Measurements from ENCODE around the gene PTP4A2. TPM values are rescaled to one million over a fixed set of nuclear protein-coding genes. Genes with fewer than 3 reads are reported as not detected.

The PTP4A2 gene
- total and polyA plus RNA-seq, 2 of the 8 experiments (the other 6 are each of a cell fraction or from before 2014, with no cell fraction given) = 87.4 to 214 TPM

DNA sequence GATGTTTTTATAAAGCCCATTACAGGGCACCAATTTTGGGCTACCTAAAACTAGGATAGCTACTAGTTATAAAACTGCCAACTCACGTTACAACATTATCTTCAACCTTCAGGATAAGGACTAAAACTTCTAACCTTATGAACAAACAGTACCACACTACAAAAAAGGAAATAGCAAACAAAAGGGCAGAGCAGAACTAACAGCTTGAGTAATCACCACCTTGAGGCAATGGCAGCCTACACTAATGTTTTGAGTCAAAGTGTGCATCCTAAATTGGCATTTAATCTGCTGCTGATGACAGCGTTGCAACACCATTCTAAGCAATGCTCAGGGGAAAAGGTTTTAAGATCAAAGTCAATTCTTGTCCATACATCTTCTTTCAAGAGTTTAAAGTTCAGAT lies 27.2 kb downstream of the PTP4A2 start:
- Histone ChIP-seq H2BK12ac (ENCODE audit: low read depth, low read length) (no peak overlapping the region), H2BK15ac (ENCODE audit: low read length) (no peak overlapping the region), H3K36me3 (ENCODE audit: control insufficient read depth in 2 of 4, insufficient read depth in 4 of 4, low read length in 3 of 4) (peaks cover 2 to 60% (median 29%) of the 10 kb centered on the region in 4 experiments; a peak in 6 of 8 replicates), H3K9ac (replicated peaks in 1 of 4; ENCODE audit: extremely low read depth in 1 of 4, low read depth in 3 of 4, low read length in 3 of 4) (no peak overlapping the region), H3K4me3 (ENCODE audit: extremely low read depth in 1 of 4, insufficient read depth in 2 of 4, low read depth in 3 of 4, low read length in 4 of 4) (no peak overlapping the region), H3K27ac (ENCODE audit: low read depth, low read length) (no peak overlapping the region), H3K79me1 (ENCODE audit: low read depth, low read length) (no peaks in the 10 kb centered on the region), H3K4me1 (replicated peaks in 1 of 4; ENCODE audit: control insufficient read depth in 3 of 4, insufficient read depth in 4 of 4, low read length in 3 of 4) (no peaks in the 10 kb centered on the region), H4K5ac (ENCODE audit: insufficient read length, low read depth, low read length) (no peak overlapping the region), H4K20me1 (replicated peaks in 1 of 2; ENCODE audit: control insufficient read depth in 1 of 2, insufficient read depth in 2 of 2, low read length in 2 of 2) (no peaks in the 10 kb centered on the region), H2BK5ac (ENCODE audit: low read depth, low read length) (no peak overlapping the region), H3K14ac (ENCODE audit: insufficient read length) (no peak overlapping the region), H2BK120ac (replicated peaks; ENCODE audit: low read depth, low read length) (no peak overlapping the region), H4K8ac (ENCODE audit: extremely low read depth, insufficient read depth, low read length) (no peak overlapping the region), H2AFZ (ENCODE audit: low read length) (no peak overlapping the region), H3K4ac (replicated peaks; ENCODE audit: insufficient read length, low read depth, low read length) (no peak overlapping the region), H3K79me2 (ENCODE audit: control insufficient read depth in 1 of 2, insufficient read depth in 2 of 2, low read length in 2 of 2) (peaks cover 0 to 16% of the 10 kb centered on the region in 2 experiments; a peak in 2 of 4 replicates), H4K91ac (replicated peaks; ENCODE audit: insufficient read length, low read length) (no peak overlapping the region), H3K23me2 (ENCODE audit: low read depth, low read length) (no peaks in the 10 kb centered on the region), H3K27me3 (replicated peaks in 1 of 4; ENCODE audit: control insufficient read depth in 3 of 4, extremely low read depth in 1 of 4, insufficient read depth in 3 of 4, low read length in 3 of 4) (no peaks in the 10 kb centered on the region), H3K9me3 (ENCODE audit: insufficient read depth in 2 of 2, low read depth in 1 of 2, low read length in 1 of 2) (no peaks in the 10 kb centered on the region), H3K23ac (ENCODE audit: insufficient read length) (no peak overlapping the region), H2AK5ac (ENCODE audit: low read depth, low read length) (no peak overlapping the region), H3K56ac (replicated peaks; ENCODE audit: insufficient read length, low read depth, low read length) (no peak overlapping the region), H2BK20ac (ENCODE audit: low read length) (no peak overlapping the region), H3K4me2 (ENCODE audit: insufficient read depth in 1 of 2, low read depth in 2 of 2, low read length in 2 of 2) (no peak overlapping the region), H3K18ac (ENCODE audit: extremely low read depth, low read length) (no peak overlapping the region)
- POLR2A ChIA-PET (ENCODE audit: partially characterized antibody) = interaction anchor here (1.3 kb wide), 1 partner anchor 44 kb away, joined by 3 read pairs; no protein-coding TSS in a partner anchor
- DNase-seq (ENCODE audit: low read depth in 1 of 2, low spot score in 2 of 2) (no peak), FAIRE-seq (no peak)
- no peak for TF ChIP-seq SP1 (IDR thresholded peaks at IDR 0.05; ENCODE audit: low read depth, low read length)
- no peak for TF ChIP-seq CBX8 (IDR thresholded peaks at IDR 0.05; ENCODE audit: borderline replicate concordance, low read depth, low read length)
- TF ChIP-seq PHF8 (conservative IDR thresholded peaks at IDR 0.05; ENCODE audit: low read depth, low read length) = no peak
- no peak for TF ChIP-seq KDM4A (IDR thresholded peaks at IDR 0.05; ENCODE audit: low read depth, low read length, severe bottlenecking)
- no peak for TF ChIP-seq POU5F1 (IDR thresholded peaks at IDR 0.05; ENCODE audit: low read depth, low read length)
- no peak for TF ChIP-seq KDM5A (IDR thresholded peaks at IDR 0.05; ENCODE audit: low read length)
- no peak for TF ChIP-seq ZNF274 (IDR thresholded peaks at IDR 0.05; ENCODE audit: borderline replicate concordance, extremely low read depth, low read length)
- TF ChIP-seq TEAD4 (IDR thresholded peaks at IDR 0.05; ENCODE audit: low read depth, low read length) = no peak
- no peak for TF ChIP-seq EP300 (IDR thresholded peaks at IDR 0.05; ENCODE audit: borderline replicate concordance in 1 of 2, low read depth in 2 of 2, low read length in 2 of 2)
- no peak for TF ChIP-seq SIN3A (conservative IDR thresholded peaks at IDR 0.05 in 1 of 2, IDR thresholded peaks at IDR 0.05 in 1 of 2; ENCODE audit: low read depth in 1 of 2, low read length in 2 of 2)
- 100% methylated on average over 2 of the region's 2 CpGs; no CpG with 5 or more reads in 1 of the 2 experiments for WGBS, 2 experiments (ENCODE audit: extremely low coverage in 1 of 2, insufficient coverage in 1 of 2, insufficient read length in 1 of 2, insufficient replicate concordance in 2 of 2, low coverage in 1 of 2, low lambda C conversion rate in 2 of 2, missing lambda C conversion rate in 1 of 2)
- CTCF ChIA-PET (ENCODE audit: partially characterized antibody) = no interaction called here
